DOHH2 (cell line): ENCODE data around the gene ADAM19.

Experiments used
- H3F3A ChIP-seq: fragments of 200-600 bp; sonication (generic), shearing (Covaris generic); 2 replicates; pipeline ENCODE4 v1.6.0; 2016; ENCODE audit warnings: antibody characterized with exemption, mild to moderate bottlenecking; ENCODE audit not compliant: control insufficient read depth, insufficient read depth
- H3K27ac ChIP-seq: fragments of 200-600 bp; sonication (generic); 2 replicates; pipeline ENCODE4 v1.5.1; 2014; ENCODE audit warnings: low read depth, mild to moderate bottlenecking, low read length, moderate library complexity
- H3K27me3 ChIP-seq: fragments of 200-600 bp; sonication (generic); 2 replicates; pipeline ENCODE4 v1.6.1; 2014; ENCODE audit warnings: mild to moderate bottlenecking, low read length, mixed read lengths; ENCODE audit not compliant: control insufficient read depth
- H3K36me3 ChIP-seq: fragments of 200-600 bp; sonication (generic); 2 replicates; pipeline ENCODE4 v1.6.1; 2014; ENCODE audit warnings: mild to moderate bottlenecking, low read length, moderate library complexity, mixed read lengths; ENCODE audit not compliant: control insufficient read depth
- H3K4me1 ChIP-seq: fragments of 200-600 bp; sonication (generic); 2 replicates; pipeline ENCODE4 v1.6.1; 2014; ENCODE audit warnings: mild to moderate bottlenecking, low read length, mixed read lengths; ENCODE audit not compliant: control insufficient read depth
- H3K4me2 ChIP-seq: fragments of 200-600 bp; sonication (generic); 2 replicates; pipeline ENCODE4 v1.6.0; 2014; ENCODE audit warnings: mild to moderate bottlenecking, low read length, moderate library complexity
- H3K4me3 ChIP-seq: fragments of 200-600 bp; sonication (generic); 2 replicates; pipeline ENCODE4 v1.5.1; 2014; ENCODE audit warnings: mild to moderate bottlenecking, low read length, mixed read lengths
- H3K79me2 ChIP-seq: fragments of 200-600 bp; sonication (generic); 2 replicates; pipeline ENCODE4 v1.6.1; 2014; ENCODE audit warnings: mild to moderate bottlenecking, low read length, mixed read lengths; ENCODE audit not compliant: control insufficient read depth
- H3K9me2 ChIP-seq: fragments of 200-600 bp; sonication (generic); replicated peaks from 2 replicates; pipeline ENCODE4 v1.6.1; 2014; ENCODE audit warnings: mild to moderate bottlenecking, low read length, mixed read lengths; ENCODE audit not compliant: control insufficient read depth
- H3K9me3 ChIP-seq: fragments of 200-600 bp; sonication (generic); 2 replicates; pipeline ENCODE4 v1.6.1; 2014; ENCODE audit warnings: antibody characterized with exemption, low read length, mixed read lengths; ENCODE audit not compliant: control insufficient read depth, insufficient read depth
- H4K20me1 ChIP-seq: fragments of 200-600 bp; sonication (generic); 2 replicates; pipeline ENCODE4 v1.6.0; 2014; ENCODE audit warnings: low read depth, mild to moderate bottlenecking, antibody characterized with exemption, low read length, moderate library complexity; ENCODE audit not compliant: control insufficient read depth, insufficient read depth
- EZH2phosphoT487 ChIP-seq: fragments of 200-600 bp; sonication (generic); IDR thresholded peaks from 2 replicates; pipeline ENCODE4 v1.6.1; 2017; ENCODE audit warnings: borderline replicate concordance, mild to moderate bottlenecking, antibody characterized with exemption, low read length, moderate library complexity, mixed read lengths
- TF ChIP-seq, protein P1 (sequence below): fragments of 200-600 bp; sonication (generic); IDR thresholded peaks from one replicate; pipeline ENCODE4 v1.5.1; 2014; ENCODE audit warnings: antibody characterized with exemption, mild to moderate bottlenecking, low read depth, low read length; ENCODE audit not compliant: poor library complexity, severe bottlenecking

The ADAM19 gene

DNA sequence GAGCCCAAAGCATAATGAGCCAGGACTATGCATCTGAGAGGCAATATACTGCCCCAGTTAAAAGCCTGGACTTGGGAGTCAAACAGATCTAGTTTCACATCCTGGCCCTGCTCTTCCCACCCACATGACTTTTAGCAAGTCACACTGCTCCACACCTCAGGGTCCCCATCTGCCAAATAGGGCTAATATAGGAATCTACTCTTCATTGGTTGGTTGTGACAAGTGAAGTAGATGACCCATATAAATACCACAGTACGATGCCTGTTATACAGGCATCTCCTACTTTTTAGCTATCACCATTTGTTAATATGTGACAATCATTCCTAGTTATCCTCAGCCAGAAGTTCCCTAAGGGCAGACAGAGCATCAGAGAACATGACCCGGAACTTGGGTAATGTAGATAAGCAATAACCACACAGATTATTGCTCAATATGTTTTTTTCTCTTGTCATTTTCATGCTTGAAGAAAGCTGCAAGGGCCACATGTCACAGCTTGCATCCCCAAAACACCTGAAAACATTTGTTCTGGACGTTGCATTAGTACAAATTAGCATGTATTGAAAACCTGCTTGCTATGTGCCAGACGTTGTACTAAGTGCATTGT, 20.4 kb downstream of the ADAM19 start:
- Histone ChIP-seq H3K4me3 (no peak overlapping the region), H3K27me3 (no peaks in the 10 kb centered on the region), H3F3A (peaks cover 4% of the 10 kb centered on the region; the same call in 1 of the 2 replicates), H3K4me1 (peaks cover 83% of the 10 kb centered on the region), H3K36me3 (peaks cover 86% of the 10 kb centered on the region), H3K4me2 (peak overlapping the region; percentile 28), H4K20me1 (peaks cover 20% of the 10 kb centered on the region), H3K9me2 (no peaks in the 10 kb centered on the region), H3K27ac (no peak overlapping the region), H3K79me2 (peaks cover 96% of the 10 kb centered on the region), H3K9me3 (no peaks in the 10 kb centered on the region)
- TF ChIP-seq, protein P1, sequence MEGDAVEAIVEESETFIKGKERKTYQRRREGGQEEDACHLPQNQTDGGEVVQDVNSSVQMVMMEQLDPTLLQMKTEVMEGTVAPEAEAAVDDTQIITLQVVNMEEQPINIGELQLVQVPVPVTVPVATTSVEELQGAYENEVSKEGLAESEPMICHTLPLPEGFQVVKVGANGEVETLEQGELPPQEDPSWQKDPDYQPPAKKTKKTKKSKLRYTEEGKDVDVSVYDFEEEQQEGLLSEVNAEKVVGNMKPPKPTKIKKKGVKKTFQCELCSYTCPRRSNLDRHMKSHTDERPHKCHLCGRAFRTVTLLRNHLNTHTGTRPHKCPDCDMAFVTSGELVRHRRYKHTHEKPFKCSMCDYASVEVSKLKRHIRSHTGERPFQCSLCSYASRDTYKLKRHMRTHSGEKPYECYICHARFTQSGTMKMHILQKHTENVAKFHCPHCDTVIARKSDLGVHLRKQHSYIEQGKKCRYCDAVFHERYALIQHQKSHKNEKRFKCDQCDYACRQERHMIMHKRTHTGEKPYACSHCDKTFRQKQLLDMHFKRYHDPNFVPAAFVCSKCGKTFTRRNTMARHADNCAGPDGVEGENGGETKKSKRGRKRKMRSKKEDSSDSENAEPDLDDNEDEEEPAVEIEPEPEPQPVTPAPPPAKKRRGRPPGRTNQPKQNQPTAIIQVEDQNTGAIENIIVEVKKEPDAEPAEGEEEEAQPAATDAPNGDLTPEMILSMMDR, result no peak
- TF ChIP-seq EZH2phosphoT487, result no peak

DNA sequence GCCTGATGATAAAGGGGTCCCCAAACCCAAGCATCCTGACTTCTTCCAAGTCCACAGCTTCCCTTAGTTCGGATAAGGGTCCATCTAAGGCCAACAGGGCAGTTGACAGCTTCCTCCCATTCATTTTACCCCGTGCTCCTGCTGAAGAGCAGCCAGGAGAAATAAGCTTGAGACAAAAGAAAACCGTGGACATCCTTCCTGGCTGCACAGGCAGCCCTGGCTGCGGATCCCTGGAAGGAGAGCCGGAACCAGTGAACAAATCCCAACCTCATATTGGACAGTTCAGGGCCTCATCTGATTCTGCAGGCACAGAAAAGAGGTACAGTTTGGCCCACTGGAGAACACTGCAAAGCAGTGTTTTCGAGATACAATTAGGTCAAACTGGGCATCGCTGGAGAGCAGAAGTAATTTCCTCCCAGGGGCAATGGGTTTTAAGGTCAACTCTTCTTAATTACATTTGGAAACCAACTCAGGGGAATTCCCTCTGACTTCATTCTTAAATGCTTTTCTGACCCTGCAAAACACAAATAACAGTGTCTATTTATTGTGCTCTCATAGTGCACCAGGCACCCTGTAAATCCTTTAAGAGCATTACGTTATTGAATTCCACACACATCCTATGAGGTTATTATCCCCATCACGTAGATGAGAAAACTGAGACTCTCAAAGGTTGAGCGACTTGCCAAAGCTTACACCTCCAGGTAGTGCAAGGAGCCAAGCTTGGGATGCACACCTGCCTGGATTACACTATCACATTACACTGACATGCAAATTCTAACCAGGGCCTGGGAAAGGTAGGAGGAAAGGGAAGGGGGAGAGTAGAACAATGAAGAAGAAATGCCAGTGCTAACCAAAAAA, 21.2 kb downstream of the ADAM19 start:
- no peak overlapping the region for H3K4me3 ChIP-seq
- H3K27ac ChIP-seq, result no peak overlapping the region
- TF ChIP-seq, protein P1, result no peak
- no peak for TF ChIP-seq EZH2phosphoT487
- H3F3A ChIP-seq, result peaks cover 4% of the 10 kb centered on the region; the same call in 1 of the 2 replicates
- H3K36me3 ChIP-seq, result peaks cover 89% of the 10 kb centered on the region
- H4K20me1 ChIP-seq, result peaks cover 18% of the 10 kb centered on the region
- peak overlapping the region; percentile 28; the same call in 1 of the 2 replicates for H3K4me2 ChIP-seq
- H3K9me2 ChIP-seq, result no peaks in the 10 kb centered on the region
- no peaks in the 10 kb centered on the region for H3K27me3 ChIP-seq
- H3K4me1 ChIP-seq, result peaks cover 84% of the 10 kb centered on the region
- no peaks in the 10 kb centered on the region for H3K9me3 ChIP-seq
- peaks cover 98% of the 10 kb centered on the region for H3K79me2 ChIP-seq

- 0 out of 2 replicates have a peak, but pooled peaks cover 4% of the 10 kb centered on the region for H3F3A ChIP-seq
- H3K27me3 ChIP-seq, result no peaks in the 10 kb centered on the region
- peaks cover 84% of the 10 kb centered on the region for H3K4me1 ChIP-seq
- no peak overlapping the region for H3K27ac ChIP-seq
- H3K9me2 ChIP-seq, result no peaks in the 10 kb centered on the region
- H3K4me2 ChIP-seq, result no peak overlapping the region
- peaks cover 98% of the 10 kb centered on the region for H3K79me2 ChIP-seq
- no peak overlapping the region for H3K4me3 ChIP-seq
- H3K9me3 ChIP-seq, result no peaks in the 10 kb centered on the region
- TF ChIP-seq, protein P1, result no peak
- no peak for TF ChIP-seq EZH2phosphoT487
- peaks cover 89% of the 10 kb centered on the region for H3K36me3 ChIP-seq
- H4K20me1 ChIP-seq, result peaks cover 16% of the 10 kb centered on the region
These were observed 22.9 kb downstream of the ADAM19 start for GRCh38 chr5:157552650-157553049.
